Inferior parietal cortex (tissue), 1 donor: ENCODE measurements around the gene CPNE5.

Source experiments
- DNase-seq: peaks from one replicate; pipeline ENCODE4 v3.0.0-alpha.2; 2016; ENCODE audit errors: extremely low spot score

Gene CPNE5

DNA sequence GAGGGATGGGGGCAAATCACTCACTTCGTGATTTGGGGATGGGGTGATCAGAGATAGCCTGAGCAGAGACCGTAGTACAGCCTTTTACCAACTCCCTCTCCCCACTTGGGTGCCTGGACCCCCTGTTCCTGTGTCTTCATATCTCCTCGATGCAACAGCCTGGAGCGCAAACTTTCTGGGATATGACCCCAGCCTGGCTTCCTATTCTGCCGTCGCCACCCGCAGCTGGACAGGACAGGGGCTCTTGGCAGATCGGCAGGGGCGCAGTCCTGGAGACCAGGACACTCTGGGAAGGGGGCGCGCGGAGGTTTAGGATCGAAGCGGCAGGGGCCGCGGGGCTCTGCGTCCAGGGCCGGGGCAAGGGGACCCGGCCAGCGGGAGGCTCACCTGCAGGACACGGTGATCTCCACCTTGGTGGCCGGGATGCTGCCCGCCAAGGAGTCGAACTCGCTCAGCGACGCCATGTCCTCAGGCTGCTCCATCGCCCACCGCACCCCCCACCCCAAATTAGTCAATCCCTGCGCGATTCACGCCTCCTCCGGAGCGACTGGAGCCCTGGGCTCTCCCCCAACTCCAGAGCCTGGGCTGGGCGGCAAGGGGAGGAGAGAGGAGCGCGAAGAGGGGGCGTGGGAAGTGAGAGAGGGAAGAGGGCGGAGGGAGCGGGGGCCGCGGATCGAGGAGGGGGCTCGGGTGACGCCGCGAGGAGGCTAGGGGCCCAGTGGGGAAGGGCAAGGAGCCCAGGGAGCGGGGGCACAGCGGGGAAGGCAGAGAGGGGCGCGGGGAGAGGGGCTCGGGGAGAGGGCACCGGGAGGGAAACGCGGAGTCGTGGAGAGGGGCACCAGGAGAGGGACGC is at the start of gene CPNE5:
Gene CPNE5 (minus strand): TSS at position 549 of the 853 bp plus-strand sequence. CDS start 67 bp downstream, at position 482.
- no peak for DNase-seq

DNA sequence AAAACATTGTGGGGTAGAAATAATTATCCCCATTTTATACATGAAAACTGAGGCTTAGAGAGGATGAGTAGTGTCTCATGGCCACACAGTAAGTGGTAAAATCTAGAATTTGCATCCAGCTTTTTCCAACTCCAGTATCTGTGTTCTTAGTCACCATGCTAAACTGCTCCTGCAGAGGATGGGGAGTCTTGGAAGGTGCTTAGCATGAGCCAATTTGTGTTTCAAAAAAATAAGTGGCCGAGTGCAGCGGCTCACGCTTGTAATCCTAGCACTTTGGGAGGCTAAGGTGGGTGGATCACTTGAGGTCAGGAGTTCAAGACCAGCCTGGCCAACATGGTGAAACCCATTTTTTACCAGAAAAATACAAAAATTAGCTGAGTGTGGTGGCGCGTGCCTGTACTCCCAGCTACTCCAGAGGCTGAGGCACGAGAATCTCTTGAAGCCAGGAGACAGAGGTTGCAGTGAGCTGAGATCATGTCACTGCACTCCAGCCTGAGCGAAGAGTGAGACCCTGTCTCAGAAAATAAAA is 48.9 kb upstream of the CPNE5 start:
- DNase-seq = no peak

DNA sequence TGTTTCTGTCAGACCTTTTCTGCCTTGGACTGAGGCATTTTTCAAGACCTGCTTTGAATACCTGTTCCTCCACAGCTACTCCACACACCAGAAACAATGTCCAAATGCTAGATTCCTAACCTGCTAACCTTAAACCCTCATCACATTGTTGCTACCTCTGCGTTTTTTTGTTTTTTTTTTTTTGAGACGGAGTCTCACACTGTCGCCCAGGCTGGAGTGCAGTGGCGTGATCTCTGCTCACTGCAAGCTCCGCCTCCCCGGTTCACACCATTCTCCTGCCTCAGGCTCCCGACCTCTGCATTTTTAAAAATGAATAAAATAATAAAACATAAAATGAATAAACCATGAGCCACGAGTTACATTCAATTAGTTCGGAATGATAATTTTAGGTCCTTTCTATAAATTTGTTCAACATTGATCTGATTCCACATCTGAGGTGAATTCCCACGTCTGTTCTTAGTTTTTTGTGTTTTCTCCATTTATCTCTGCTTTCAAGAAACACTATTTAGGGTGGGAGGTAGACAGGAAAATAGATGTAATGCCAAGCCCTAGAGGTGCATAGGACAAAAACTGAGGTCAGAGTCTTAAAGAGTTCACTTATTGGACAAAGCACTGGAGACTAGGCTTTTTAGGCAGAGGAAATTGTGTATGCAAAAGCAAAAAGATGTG is 47.8 kb upstream of the CPNE5 start:
- no peak for DNase-seq

DNA sequence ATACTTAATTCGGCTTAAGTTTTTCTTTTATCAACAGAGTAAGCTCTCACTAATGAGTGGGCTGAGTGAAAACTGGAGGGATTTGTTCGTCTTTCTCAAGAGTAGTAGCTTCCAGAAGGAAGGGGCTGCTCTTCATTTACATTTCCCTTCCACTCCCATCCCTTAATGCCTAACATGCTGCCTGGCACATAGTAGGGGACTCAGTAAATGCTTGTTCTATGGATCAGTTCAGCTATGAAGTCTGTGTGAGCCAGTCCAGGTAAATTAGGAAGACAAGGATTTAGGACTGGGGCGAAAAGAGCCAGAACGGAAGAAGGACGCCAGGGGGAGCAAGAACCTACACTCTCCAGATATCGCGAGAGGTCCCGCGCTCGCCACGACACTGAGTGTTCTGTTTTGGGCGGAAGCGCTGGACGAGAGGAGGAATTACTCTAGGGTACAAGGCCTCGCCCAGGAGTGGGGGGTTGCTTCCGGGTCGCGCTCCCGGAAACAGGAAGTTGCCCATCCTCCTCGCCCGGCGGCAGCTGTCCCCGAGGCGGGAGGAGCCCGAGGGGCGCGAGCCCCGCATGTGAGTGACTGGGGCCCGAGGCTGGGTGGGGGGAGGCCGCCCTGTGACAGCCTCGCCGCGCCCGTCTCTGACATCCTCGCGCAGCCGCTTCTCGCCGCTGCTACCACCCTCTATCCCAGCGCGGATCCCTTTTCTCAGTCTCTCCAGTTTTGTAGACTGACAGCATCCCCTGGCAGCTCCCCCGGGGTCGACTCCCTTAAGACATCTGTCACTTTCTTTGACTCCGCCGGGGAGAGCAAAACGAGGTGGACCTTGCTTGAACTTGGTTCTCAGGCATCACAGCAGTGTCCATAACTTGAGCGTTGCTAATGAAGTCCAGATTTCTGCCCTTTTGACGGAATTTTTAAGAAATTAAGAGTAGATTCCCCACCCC is 46.5 kb upstream of the CPNE5 start, which contains the start of gene C6orf89:
Gene C6orf89 (plus strand): TSS at position 492 of the 941 bp plus-strand sequence. CDS start 13,493 bp downstream, outside the sequence.
- peak; percentile 99 for DNase-seq

DNA sequence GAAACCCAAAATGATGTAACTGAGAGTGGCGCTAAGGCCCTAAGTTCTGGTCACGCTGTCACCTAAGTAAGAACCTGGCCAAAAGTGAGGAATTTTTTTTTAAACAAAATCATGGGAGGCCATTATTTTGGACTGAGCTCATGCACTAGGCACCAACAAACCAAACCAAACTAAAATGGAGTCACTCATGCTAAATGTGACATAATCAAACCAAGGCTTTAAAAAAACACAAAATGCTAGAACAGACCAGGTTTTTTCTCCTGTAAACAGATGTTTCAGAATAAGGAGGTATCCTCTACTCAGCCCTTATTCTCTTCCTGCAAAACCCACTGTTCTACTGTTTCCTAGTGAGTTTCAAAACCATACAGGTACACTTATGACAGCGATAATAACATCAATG is 45.4 kb upstream of the CPNE5 start:
- no peak for DNase-seq

DNA sequence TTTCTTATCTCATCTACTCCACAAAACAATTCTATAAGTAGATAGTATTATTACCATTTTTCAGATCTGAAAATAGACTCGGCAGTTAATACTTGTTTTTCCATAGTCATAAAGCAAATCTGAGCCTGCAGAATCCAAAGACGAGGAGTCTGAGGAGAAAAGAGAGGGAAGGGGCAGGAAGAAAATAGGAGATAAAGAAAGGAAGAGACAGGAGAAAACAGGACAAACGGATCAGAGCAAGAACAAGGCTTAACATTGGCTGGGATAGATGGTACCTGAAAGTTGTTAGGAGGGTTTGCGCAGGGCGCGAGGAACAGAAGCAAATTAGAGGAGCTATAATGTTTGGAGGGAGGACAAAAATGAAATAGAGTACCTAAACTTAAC is 36.0 kb upstream of the CPNE5 start:
- DNase-seq = no peak

DNA sequence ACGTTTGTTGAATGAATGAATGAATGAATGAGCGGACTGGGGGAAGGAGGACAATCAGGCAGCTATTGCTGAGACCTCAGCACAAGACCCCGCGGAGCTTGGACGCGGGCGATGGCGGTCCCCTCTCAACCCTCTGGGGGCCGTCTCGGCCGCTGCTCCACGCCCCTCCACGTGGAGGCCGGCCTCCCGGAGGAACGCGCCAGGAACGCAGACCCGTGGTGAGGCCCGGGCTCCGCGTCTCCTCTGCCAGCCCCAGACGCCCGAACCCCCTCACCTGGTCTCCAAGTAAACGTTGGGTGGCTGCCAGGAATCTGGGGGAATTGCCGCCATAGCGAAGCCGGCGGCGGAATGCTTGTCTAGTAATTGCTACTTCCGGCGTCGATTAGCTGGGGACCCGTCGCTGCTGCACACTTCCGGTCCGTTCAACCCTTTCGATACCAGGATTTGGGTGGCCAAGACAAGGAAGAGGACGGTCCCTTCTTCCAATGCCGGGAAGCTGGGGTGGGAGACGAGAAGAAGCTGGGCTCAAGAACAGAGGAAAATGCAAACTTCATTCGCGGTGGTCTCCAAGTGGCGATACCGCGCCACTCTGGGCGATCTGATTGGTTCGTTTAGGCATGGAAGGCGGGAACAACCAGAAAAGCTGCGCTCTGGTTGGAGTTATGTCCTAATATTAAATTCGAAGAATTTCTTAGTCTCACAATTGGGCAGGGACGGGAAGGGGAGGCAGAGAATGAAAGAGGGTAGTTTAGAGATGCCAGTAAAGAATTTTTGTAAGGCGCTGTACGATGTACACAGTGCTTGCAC is 35.4 kb upstream of the CPNE5 start, which contains the start of gene PPIL1:
Gene PPIL1 (minus strand): TSS at position 361 of the 807 bp plus-strand sequence. CDS start 31 bp downstream, at position 330.
- peak; percentile 92 for DNase-seq

DNA sequence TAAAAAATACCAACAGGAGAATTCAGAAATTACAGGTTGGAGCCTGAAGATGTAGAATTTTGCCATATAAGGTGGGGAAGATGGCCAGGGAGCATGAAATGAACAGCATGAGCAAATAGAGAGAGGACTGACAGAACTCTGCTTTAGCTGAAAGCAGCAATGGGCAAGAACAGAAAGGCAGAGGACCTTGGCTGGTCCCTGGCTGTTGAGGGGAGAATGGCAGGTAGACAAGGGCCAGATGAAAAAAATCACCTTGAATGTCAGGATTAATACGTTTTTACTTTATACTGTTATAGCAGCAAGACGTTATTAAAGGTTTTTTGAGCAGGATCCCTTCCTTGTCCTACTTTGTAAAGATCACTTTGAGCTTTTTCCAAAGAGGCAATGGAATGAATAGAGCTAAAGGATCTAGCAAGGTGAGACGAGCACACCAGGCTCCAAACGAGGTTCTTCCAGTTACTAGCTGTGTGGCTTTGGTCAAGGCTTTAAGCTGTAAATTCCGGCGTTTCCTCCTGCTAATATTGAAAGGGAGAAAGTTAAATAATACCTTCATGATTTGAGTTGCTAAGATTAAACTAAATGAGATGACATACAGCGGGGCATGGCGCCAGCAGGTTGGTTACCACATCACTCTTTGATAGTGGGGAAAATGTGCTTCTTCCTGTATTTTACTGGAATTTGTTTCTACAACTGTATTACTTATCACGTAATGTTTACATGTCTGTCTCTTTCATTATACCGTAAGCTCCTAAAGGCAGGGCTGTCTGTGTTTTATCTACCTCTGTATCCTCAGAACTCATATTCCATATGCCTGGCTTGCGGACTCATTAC is 34.6 kb upstream of the CPNE5 start:
- DNase-seq = no peak

DNA sequence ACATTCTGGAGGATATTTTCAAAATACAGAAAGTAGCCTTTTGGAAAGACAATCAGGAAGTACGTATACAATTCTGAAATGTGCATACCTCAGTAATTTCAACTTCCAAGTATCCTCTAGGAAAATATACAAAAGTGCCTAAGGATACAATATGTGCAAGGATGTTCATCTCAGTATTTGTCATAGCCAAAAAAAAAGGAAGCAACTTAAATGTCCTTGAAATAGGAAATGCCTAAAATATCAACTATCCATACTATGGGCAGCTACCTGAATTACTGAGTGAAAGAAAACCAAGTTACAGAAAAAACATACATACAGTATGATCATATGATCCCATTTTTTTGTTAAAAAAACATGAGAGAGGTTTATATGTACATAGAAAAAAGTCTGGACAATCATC is 33.9 kb upstream of the CPNE5 start:
- no peak for DNase-seq

DNA sequence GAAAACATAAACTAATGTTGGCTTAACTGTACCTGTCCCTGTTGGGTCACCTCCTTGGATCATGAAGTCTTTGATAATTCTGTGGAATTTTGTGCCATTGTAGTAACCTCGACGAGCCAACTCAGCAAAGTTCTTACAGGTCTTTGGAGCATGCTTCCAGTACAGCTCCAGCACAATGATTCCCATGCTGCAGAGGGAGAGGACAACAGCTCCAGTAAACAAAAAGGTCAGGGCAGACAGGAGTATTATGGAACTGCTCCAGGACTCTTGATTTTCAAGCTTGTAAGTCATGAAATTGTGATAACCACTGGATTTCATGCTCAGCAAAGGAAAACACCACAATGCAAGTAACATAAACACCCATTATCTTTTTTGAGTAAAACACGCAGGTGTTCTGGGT is 32.4 kb upstream of the CPNE5 start:
- no peak for DNase-seq

DNA sequence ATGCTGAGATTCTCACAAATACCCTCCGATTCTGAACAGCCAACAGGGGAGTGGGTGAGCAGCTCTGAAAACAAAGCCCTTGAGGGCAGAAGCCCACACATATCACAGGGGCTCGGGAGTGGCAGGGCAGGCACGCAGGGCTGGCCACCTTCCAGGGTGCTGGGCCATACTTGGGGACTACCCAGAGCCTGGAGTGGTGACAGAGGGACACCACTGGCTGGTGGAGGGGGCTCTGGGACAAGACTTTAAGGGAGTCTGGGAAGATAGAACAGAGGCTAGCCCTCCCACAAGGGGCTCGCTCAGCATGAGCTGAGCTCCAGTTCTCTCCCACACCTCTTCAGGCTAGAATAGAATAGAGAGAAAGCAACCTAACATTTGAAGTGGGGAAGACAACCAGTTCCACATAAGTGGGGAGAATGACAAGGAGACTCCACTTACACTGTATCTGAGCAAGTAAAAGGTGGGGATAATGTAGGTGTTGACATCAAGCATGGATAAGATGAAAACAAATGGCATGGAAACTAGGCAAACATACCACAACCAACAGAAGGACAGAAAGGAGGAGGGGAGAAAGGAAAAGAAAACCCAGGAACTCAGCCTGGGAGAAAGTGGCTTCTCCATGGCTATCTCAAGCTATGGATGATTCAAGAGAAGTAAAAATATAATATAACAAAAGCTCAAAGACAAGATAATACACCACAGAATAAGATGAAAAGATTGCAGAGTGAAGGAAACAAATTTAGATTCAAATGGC is 28.4 kb upstream of the CPNE5 start:
- no peak for DNase-seq

DNA sequence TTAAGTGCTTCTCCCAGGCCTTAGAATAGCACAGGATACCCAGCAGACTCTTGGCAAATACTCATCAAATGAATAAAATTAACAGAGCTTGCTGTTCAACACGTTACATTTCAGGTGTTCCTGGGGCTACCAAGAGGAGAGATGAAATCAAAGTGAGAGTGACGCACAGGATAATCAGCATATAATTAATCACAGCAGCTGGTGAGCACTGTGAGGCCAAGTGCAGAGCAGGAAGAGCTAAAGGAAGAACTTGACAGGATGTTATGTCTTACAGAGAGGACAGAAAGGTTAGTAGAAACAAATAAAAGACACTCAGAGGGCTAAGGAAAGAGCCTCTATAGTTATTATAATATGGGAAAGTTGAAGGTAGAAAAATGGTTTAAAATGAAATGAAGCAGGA is 26.6 kb upstream of the CPNE5 start:
- DNase-seq = no peak

DNA sequence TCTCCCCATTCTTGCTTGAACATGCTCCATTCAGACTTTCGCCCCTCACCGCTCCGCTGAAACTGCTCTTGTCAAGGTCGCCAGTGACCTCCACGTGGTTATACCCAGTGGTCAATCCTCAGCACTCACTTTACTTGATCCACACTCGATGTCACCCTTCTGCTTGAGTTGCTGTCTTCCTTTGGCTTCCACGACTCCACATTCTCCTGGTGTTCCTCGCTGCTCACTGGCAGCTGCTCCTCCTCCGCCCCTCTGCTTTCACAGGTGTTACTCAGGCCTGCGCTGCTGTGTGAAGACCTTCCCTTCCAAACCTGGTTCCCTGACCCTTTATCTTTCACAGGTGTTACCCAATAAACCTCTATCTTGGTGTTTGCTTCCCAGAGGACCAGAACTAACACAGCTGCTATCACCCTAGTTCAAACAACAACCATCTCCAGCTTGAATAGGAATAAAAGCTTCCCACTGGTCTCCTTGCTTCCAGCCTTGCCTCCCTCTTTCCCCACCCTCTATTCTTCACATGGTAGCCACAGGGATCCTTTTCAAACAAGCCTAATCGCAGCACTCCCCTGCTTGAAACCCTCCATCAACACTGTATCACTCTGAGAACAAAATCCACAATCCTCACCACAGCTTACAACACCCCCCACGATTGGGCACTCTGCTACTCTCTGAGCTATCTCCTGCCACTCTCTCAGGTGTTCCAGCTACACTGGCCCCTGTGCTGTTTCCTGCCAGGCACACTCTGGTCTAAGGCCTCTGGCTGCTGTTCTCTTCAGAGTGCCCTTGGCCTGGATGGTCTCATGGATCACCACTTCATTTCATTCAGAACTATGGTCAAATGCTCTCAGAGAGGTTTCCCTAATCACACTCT is 24.7 kb upstream of the CPNE5 start:
- no peak for DNase-seq

DNA sequence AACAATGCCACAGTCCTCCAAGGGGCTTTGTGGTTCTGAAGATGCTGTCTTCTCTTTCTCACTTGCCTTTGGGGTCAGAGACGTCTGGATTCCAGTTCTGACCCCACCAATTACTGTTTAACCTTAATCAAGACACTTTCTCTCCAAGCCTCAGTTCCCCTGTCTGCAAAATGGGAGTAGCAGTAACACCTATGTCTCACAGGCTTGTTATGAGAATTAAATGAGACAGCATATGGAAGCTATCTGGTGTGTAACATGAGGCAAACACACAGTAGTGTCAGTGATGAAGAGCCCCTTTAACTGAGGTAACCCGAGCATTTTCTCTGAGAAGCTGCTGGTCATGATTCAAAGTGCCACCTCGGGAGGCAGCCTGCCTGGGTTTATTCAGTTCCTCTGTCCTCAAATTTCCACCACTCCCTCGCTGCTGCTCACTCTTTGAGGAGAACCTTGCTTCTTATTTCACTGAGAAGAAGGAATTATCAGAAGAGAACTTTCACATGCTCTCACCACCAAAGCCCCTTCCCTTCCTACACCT is 23.7 kb upstream of the CPNE5 start:
- DNase-seq = no peak

DNA sequence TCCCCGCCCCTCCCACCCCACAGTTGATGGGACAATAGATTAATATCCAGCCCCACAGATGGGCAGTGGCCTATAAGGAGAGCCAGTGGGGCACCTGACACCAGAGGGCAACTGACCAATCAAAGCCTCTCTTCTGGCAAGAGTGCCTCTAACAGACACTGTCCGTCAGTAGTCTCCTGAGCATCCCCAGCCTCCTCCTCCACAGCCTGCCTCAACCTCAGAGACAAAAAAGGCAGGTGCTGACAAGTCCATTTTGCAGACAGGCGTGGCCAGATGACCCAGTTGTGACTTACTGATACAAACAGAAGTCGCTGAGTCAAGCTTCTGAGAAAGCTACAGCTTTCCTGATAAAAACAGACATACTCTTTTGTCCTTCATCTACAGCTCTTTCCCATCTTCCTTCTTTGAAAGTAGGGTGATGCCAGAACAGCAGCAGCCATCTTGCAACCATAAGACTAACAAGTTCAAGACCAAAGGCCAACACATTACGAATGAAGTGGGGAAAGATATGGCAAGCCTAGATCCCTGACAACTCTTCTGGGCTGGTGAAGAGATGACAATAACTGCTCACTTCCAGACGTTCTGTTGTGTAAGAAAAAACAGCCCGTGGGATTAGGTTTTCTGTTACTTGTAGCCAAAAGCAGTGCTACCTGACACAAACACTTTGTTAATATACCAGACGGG is 23.1 kb upstream of the CPNE5 start:
- DNase-seq = peak; percentile 58

DNA sequence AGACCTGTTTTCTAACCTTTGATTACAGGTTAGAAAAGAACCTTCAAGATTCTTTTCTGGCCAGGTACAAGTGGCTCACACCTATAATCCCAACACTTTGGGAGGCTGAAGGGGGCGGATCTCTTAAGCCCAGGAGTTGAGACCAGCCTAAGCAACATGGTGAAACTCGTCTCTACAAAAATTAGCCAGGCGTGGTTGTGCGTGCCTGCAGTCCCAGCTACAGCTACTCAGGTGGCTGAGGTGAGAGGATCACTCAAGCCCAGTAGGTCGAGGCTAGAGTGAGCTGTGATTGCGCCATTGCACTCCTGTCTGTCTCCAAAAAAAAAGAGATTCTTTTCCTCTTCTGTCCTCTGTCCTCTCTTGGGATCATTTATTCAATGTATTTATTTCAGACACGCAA is 20.9 kb upstream of the CPNE5 start:
- no peak for DNase-seq

DNA sequence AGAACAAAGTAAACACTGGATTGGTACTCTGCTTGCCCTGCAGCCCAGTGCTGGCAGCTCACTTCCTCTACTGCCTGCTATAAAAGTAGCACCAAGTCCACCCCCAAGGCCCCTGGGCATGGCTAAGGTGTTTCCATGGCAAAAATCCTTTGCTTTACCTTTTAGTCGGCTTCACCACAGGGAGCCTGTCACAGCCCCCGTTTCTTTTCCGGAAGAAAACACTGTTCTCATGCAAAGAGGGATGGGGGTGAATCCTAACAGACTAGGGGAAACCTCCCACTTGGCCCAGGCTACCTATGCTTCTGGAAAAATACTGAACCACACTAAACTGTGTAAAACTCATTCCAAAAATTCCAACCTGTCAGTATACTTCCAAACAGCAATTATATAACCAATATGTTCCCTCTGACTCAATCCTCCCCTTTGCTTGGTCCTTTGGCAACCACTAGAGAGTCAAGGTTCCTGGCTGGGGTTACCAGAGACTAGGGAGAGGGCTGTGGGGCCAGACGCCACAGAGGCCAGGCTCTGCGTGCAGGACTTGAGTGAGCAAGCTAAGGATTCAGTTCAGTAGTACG is 19.2 kb upstream of the CPNE5 start:
- no peak for DNase-seq
